Measurements from ENCODE around the gene TMEM54.
A peak's percentile ranks its signal among the peaks of the same experiment; 100 is the strongest.

The TMEM54 gene

GRCh38 chr1:32891630-32892029 lies 9.6 kb downstream of the TMEM54 start:
- Mint-ChIP-seq H3K4me3 (peak overlapping the region; percentile 81 to 86 (median 83)), H3K36me3 (ENCODE audit: low read depth) (no peaks in the 10 kb centered on the region), H3K27ac (peak overlapping the region in 1 of 3 experiments; percentile 11), H3K27me3 (ENCODE audit: low read depth) (peaks cover 66% of the 10 kb centered on the region), H3K4me1 (peaks cover 14% of the 10 kb centered on the region), H3K9me3 (no peaks in the 10 kb centered on the region)
- TF ChIP-seq CTCF (IDR thresholded peaks at IDR 0.05; ENCODE audit: unreplicated experiment in 3 of 3): no peak

- TF ChIP-seq CTCF (IDR thresholded peaks at IDR 0.05; ENCODE audit: unreplicated experiment in 3 of 3): no peak
- Mint-ChIP-seq H3K36me3 (ENCODE audit: low read depth) (no peaks in the 10 kb centered on the region), H3K9me3 (no peaks in the 10 kb centered on the region), H3K27ac (no peak overlapping the region), H3K27me3 (ENCODE audit: low read depth) (peaks cover 64% of the 10 kb centered on the region), H3K4me1 (peaks cover 13% of the 10 kb centered on the region), H3K4me3 (peak overlapping the region; percentile 59 to 86 (median 83))
Observed at GRCh38 chr1:32891241-32891570, 10.0 kb downstream of the TMEM54 start.

GRCh38 chr1:32890516-32891240 lies 10.5 kb downstream of the TMEM54 start:
- Mint-ChIP-seq H3K36me3 (ENCODE audit: low read depth) (no peaks in the 10 kb centered on the region), H3K4me1 (peaks cover 9% of the 10 kb centered on the region), H3K27me3 (ENCODE audit: low read depth) (peaks cover 62% of the 10 kb centered on the region), H3K9me3 (no peaks in the 10 kb centered on the region), H3K4me3 (peak overlapping the region; percentile 59 to 86 (median 83)), H3K27ac (no peak overlapping the region)
- no peak for TF ChIP-seq CTCF (IDR thresholded peaks at IDR 0.05; ENCODE audit: unreplicated experiment in 3 of 3)

- no peaks in the 10 kb centered on the region for H3K9me3 Mint-ChIP-seq
- H3K27ac Mint-ChIP-seq: no peak overlapping the region
- no peaks in the 10 kb centered on the region for H3K36me3 Mint-ChIP-seq (ENCODE audit: low read depth)
- peak overlapping the region in 1 of 3 experiments; percentile 73 for H3K4me3 Mint-ChIP-seq
- peaks cover 70% of the 10 kb centered on the region for H3K27me3 Mint-ChIP-seq (ENCODE audit: low read depth)
- no peak for TF ChIP-seq CTCF (IDR thresholded peaks at IDR 0.05; ENCODE audit: unreplicated experiment in 3 of 3)
- peaks cover 16% of the 10 kb centered on the region for H3K4me1 Mint-ChIP-seq
Observed at GRCh38 chr1:32889731-32890278, 11.4 kb downstream of the TMEM54 start.

GRCh38 chr1:32888677-32889420 lies 12.3 kb downstream of the TMEM54 start:
- Mint-ChIP-seq H3K27ac (no peak overlapping the region), H3K4me1 (peaks cover 17% of the 10 kb centered on the region), H3K9me3 (no peaks in the 10 kb centered on the region), H3K4me3 (no peak overlapping the region), H3K36me3 (ENCODE audit: low read depth) (no peaks in the 10 kb centered on the region), H3K27me3 (ENCODE audit: low read depth) (peaks cover 76% of the 10 kb centered on the region)
- TF ChIP-seq CTCF (IDR thresholded peaks at IDR 0.05; ENCODE audit: unreplicated experiment in 3 of 3): no peak
